ENCODE data around the gene XYLT1.

XYLT1 gene

DNA sequence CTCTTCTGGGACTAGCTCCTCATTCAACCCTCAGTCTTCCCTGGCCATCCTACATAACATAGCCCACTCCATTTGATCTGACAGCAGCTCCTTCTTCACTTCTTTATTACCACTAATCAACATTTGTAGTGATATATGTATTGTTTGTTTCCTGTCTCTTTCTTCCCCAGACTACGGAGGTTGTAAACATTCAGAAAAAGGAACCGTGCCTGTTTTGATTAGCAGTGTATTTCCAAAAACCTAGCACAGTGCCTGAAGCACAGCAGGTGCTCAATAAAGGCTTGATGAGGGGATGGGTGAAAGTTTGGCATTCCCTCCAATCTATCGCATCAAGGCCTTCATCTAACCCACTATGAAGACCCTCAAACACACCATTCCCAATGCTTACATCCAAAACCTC is 150.8 kb downstream of the XYLT1 start:
- Mint-ChIP-seq H3K27me3 (ENCODE audit: low read depth) (no peaks in the 10 kb centered on the region), H3K4me1 (peaks cover 55% of the 10 kb centered on the region), H3K27ac (no peak overlapping the region), H3K4me3 (no peak overlapping the region), H3K9me3 (no peaks in the 10 kb centered on the region), H3K36me3 (ENCODE audit: low read depth) (no peaks in the 10 kb centered on the region)
- TF ChIP-seq CTCF (IDR thresholded peaks at IDR 0.05; ENCODE audit: unreplicated experiment in 3 of 3) = no peak

DNA sequence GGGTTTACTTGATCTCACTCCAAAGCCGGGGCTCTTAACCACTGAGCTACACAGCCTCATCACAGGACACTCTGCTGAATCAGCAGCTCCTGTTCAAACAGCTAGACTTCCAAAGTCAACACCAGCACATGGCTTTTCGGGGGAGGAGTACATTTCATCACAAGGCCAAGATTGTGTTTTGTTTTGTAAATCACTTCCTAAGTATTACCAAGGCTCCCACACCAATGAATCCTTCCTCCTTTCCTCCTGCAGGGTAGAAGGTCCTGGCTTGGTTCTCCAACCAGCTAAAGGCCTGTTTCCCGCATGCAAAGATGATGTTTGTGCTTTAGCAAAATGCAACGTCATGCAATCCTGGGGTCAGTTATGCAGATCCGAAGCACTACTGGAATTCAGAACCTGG is 152.5 kb downstream of the XYLT1 start:
- no peaks in the 10 kb centered on the region for H3K36me3 Mint-ChIP-seq (ENCODE audit: low read depth)
- TF ChIP-seq CTCF (IDR thresholded peaks at IDR 0.05; ENCODE audit: unreplicated experiment in 3 of 3) = no peak
- H3K4me3 Mint-ChIP-seq = no peak overlapping the region
- peaks cover 50% of the 10 kb centered on the region for H3K4me1 Mint-ChIP-seq
- H3K27me3 Mint-ChIP-seq (ENCODE audit: low read depth) = no peaks in the 10 kb centered on the region
- H3K9me3 Mint-ChIP-seq = no peaks in the 10 kb centered on the region
- peak overlapping the region in 2 of 3 experiments; percentile 8 to 55 for H3K27ac Mint-ChIP-seq

GRCh38 chr16:17316005-17316404 is 154.8 kb downstream of the XYLT1 start:
- Mint-ChIP-seq H3K36me3 (ENCODE audit: low read depth) (no peaks in the 10 kb centered on the region), H3K4me3 (no peak overlapping the region), H3K27ac (peak overlapping the region in 2 of 3 experiments; percentile 23 to 97), H3K4me1 (peaks cover 50% of the 10 kb centered on the region), H3K9me3 (no peaks in the 10 kb centered on the region), H3K27me3 (ENCODE audit: low read depth) (no peaks in the 10 kb centered on the region)
- no peak for TF ChIP-seq CTCF (IDR thresholded peaks at IDR 0.05; ENCODE audit: unreplicated experiment in 3 of 3)

DNA sequence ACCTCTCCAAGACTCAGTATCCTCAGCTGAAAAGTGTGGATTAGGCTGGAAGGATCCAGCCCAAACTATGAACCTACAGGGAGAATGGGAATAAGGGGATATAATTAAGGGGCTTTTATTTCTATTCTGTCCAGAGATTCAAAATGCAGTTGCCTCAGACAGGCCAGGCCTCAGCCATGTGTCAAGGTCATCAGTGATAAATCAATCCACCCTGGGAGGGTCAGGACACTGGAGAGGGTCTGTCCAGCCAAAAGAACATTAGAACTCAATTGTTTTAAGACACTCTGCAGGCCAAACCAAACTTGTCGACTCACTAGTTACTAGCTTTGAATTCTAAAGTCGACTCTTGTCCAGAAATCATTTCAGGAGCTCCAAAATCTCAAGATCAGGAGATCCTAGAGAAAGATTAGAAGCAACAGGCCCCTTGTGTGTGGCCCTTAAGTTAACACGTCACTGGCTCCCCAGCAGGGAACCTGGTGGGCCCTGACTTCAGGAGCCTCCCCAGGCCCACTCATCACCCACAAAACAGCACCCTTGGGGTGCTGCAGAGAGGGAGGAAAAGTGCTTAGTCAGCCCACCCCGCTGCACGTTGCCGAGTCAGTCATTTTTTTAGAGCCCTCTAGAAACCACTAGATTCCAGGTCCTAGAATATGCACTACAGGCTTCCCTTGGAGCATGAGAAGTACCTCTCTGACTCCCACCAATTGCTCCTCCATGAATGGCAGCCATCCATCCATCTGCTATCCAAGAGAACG is 156.8 kb downstream of the XYLT1 start:
- Mint-ChIP-seq H3K27ac (peak overlapping the region; percentile 85 to 97 (median 91)), H3K4me1 (peaks cover 45% of the 10 kb centered on the region), H3K27me3 (ENCODE audit: low read depth) (no peaks in the 10 kb centered on the region), H3K9me3 (no peaks in the 10 kb centered on the region), H3K36me3 (ENCODE audit: low read depth) (no peaks in the 10 kb centered on the region), H3K4me3 (peak overlapping the region in 1 of 3 experiments; percentile 5)
- no peak for TF ChIP-seq CTCF (IDR thresholded peaks at IDR 0.05; ENCODE audit: unreplicated experiment in 3 of 3)

DNA sequence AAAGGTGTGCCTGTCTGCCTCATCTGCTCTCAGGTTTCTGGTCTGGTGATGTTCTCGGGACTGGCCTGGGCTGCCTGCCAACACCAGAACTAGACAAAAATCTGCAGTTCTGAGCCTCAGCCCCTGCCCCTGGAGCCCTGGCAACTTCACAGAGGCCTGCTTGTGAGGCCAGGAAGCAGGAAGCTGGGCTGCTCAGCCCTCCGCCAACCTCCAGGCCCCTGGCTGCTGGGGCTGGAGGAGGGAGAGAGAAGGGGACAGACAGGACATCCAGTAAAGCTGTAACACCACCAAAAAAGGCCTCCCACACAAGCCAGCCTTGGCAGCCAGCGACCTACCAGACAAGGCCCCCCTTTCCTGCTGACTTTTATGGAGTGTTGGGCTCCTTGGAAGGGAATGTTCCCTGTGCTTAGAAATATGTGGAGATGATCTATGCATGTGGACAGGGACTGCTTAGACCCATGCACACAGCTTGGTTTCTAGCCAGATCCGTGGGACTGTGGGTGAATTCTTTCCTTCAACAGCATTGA is 157.6 kb downstream of the XYLT1 start:
- no peaks in the 10 kb centered on the region for H3K9me3 Mint-ChIP-seq
- H3K27me3 Mint-ChIP-seq (ENCODE audit: low read depth) = no peaks in the 10 kb centered on the region
- peak overlapping the region in 1 of 3 experiments; percentile 5 for H3K4me3 Mint-ChIP-seq
- TF ChIP-seq CTCF (IDR thresholded peaks at IDR 0.05; ENCODE audit: unreplicated experiment in 3 of 3) = no peak
- peak overlapping the region; percentile 85 to 97 (median 91) for H3K27ac Mint-ChIP-seq
- H3K36me3 Mint-ChIP-seq (ENCODE audit: low read depth) = no peaks in the 10 kb centered on the region
- peaks cover 40% of the 10 kb centered on the region for H3K4me1 Mint-ChIP-seq

Data from nephron (organoid).